Adipose tissue (tissue), 3 donors: ENCODE measurements around the gene HLX. TPM values are rescaled to one million over a fixed set of nuclear protein-coding genes. Genes with fewer than 3 reads are reported as not detected.

Experiments used
- H3K27ac ChIP-seq: one replicate; pipeline ENCODE4 v1.5.1; 2013; ENCODE audit warnings: low read depth, low read length
- WGBS, 3 donors: extraction: QIAGEN DNeasy Blood & Tissue Kit; methylation state at CpG; one replicate each; pipeline ENCODE4 v1.1.7; 2013; 5-methylcytosine and 5-hydroxymethylcytosine counted together
- polyA plus RNA-seq, 3 donors: library from polyadenylated mRNA; stranded (reverse); fragments of 200-250 nt; gene quantifications; one replicate each; pipeline ENCODE4 v1.2.3, GENCODE V29; 2013
- donor health status: healthy with polysubstance abuse.
- donor health status: Bipolar disorder and iron deficiency.
- donor health status: healthy.

The HLX gene
- polyA plus RNA-seq, 3 donors: 2.2 to 38.4 (median 21.1) TPM

GRCh38 chr1:220891224-220892085, 12.2 kb downstream of the HLX start:
- no peak overlapping the region for H3K27ac ChIP-seq

GRCh38 chr1:220892086-220892376, 12.8 kb downstream of the HLX start:
- 15 to 51% (median 31%) methylated on average over 16 of the region's 16 CpGs for WGBS, 3 donors
- H3K27ac ChIP-seq: no peak overlapping the region

More at GRCh38 chr1:220891224-220892085, 12.2 kb downstream of the HLX start:
- 14 to 43% (median 33%) methylated on average over 47 of the region's 47 CpGs for WGBS, 3 donors

- no peak overlapping the region for H3K27ac ChIP-seq
- 19 to 55% (median 47%) methylated on average over 18 of the region's 18 CpGs for WGBS, 3 donors
These were observed 13.9 kb downstream of the HLX start for GRCh38 chr1:220892997-220893700.

GRCh38 chr1:220893701-220894024, 14.4 kb downstream of the HLX start:
- WGBS, 3 donors: 16 to 46% (median 41%) methylated on average over 11 of the region's 11 CpGs
- H3K27ac ChIP-seq: no peak overlapping the region

GRCh38 chr1:220894025-220894923, 15.0 kb downstream of the HLX start:
- H3K27ac ChIP-seq: no peak overlapping the region
- 14 to 50% (median 41%) methylated on average over 71 of the region's 71 CpGs for WGBS, 3 donors

GRCh38 chr1:220894924-220895256, 15.6 kb downstream of the HLX start:
- no peak overlapping the region for H3K27ac ChIP-seq
- 44 to 92% (median 90%) methylated on average over 13 of the region's 13 CpGs for WGBS, 3 donors

- WGBS, 3 donors: 20 to 74% (median 62%) methylated on average over 33 to 35 of the region's 35 CpGs
- no peak overlapping the region for H3K27ac ChIP-seq
These were observed 16.2 kb downstream of the HLX start for GRCh38 chr1:220895412-220895946.

GRCh38 chr1:220896092-220896491, 16.8 kb downstream of the HLX start:
- WGBS, 3 donors: 26 to 83% (median 77%) methylated on average over 11 to 12 of the region's 12 CpGs

GRCh38 chr1:220900842-220901241, 21.6 kb downstream of the HLX start:
- H3K27ac ChIP-seq: no peak overlapping the region
- WGBS, 3 donors: 73 to 93% (median 88%) methylated on average over 3 of the region's 3 CpGs

More at GRCh38 chr1:220896092-220896491, 16.8 kb downstream of the HLX start:
- H3K27ac ChIP-seq: no peak overlapping the region

GRCh38 chr1:220901881-220902280, 22.6 kb downstream of the HLX start:
- no peak overlapping the region for H3K27ac ChIP-seq
- 66 to 90% (median 77%) methylated on average over 2 of the region's 2 CpGs for WGBS, 3 donors

GRCh38 chr1:220902916-220903315, 23.7 kb downstream of the HLX start:
- 79 to 88% (median 79%) methylated on average over 1 of the region's 1 CpG for WGBS, 3 donors
- H3K27ac ChIP-seq: no peak overlapping the region

- 79 to 91% (median 85%) methylated on average over 3 of the region's 3 CpGs for WGBS, 3 donors
- H3K27ac ChIP-seq: no peak overlapping the region
These were observed 25.6 kb downstream of the HLX start for GRCh38 chr1:220904876-220905275.

- no peak overlapping the region for H3K27ac ChIP-seq
- WGBS, 3 donors: 41 to 84% (median 82%) methylated on average over 5 of the region's 5 CpGs
These were observed 26.7 kb downstream of the HLX start for GRCh38 chr1:220905650-220906560.

- no peak overlapping the region for H3K27ac ChIP-seq
- 43 to 89% (median 84%) methylated on average over 2 of the region's 2 CpGs for WGBS, 3 donors
These were observed 27.5 kb downstream of the HLX start for GRCh38 chr1:220906561-220907334.

GRCh38 chr1:220908757-220909156, 29.5 kb downstream of the HLX start:
- WGBS, 3 donors: 33 to 43% (median 41%) methylated on average over 2 of the region's 2 CpGs
- H3K27ac ChIP-seq: no peak overlapping the region

- WGBS, 3 donors: 74 to 89% (median 85%) methylated on average over 5 of the region's 5 CpGs
- H3K27ac ChIP-seq: no peak overlapping the region
These were observed 30.8 kb downstream of the HLX start for GRCh38 chr1:220910021-220910420.
